ENCODE results near the gene SIMC1.

Gene SIMC1

DNA sequence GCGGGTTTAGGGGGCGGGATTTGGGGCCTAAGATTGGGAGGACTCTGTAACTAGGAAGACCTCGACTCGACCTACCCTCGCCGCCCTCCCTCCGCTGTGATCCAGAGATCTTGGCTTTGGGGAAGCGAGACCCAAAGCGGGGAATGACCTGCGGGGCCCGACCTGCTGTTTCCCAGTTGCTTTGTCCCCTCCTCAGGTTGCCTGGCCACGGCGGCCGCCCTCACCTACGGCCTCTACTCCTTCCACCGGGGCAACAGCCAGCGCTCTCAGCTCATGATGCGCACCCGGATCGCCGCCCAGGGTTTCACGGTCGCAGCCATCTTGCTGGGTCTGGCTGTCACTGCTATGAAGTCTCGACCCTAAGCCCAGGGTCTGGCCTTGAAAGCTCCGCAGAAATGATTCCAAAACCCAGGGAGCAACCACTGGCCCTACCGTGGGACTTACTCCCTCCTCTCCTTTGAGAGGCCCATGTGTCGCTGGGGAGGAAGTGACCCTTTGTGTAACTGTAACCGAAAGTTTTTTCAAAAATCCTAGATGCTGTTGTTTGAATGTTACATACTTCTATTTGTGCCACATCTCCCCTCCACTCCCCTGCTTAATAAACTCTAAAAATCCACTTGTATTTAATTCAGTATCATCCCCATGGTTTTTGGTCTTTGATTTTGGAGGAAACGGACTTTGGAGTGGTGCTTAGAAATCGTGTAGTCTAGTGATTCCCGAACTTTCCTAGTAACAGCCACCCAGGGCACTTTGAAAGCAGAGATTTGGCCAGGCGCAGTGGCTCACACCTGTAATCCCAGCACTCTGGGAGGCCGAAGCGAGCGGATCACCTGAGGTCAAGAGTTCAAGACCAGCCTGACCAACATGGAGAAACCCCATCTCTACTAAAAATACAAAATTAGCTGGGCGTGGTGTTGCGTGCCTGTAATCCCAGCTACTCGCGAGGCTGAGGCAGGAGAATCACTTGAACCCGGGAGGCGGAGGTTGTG, 151.2 kb downstream of the SIMC1 start:
- DNase-seq: no peak

DNA sequence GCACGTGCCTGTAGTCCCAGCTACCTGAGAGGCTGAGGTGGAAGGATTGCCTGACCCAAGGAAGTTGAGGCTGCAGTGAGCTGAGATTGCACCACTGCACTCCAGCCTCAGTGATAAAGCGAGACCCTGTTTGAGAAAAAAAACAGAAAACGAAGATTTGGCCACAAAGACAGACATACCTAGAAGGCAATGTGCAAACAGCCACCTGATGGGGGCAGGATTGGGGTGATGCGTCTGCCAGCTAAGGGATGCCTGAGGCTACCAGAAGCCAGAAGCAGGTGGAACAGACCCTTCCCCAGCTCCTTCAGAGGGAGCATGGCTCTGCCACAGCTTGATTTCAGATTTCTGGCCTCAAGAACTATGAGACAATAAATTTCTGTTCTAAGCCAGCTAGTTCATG, 153.3 kb downstream of the SIMC1 start:
- DNase-seq: no peak

DNA sequence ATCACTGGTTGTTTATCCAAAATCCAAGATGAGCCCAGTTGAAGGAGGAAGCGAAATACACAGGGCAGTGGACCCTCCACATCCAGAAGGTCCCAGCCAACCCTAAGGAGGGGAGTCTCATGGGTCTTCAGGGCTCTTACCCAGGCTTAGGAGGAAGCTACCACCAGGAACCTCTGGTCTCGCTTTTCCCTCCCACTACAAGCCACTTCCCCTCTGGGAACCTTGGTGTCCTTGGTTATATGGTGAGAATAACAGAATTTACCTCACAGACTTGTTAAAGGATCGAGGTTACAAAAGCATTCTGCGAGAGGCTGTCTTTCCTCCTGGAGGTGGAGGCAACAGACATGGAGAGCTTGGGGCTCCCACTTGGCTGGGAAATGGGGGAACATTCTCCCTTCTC, 153.8 kb downstream of the SIMC1 start:
- no peak for DNase-seq

DNA sequence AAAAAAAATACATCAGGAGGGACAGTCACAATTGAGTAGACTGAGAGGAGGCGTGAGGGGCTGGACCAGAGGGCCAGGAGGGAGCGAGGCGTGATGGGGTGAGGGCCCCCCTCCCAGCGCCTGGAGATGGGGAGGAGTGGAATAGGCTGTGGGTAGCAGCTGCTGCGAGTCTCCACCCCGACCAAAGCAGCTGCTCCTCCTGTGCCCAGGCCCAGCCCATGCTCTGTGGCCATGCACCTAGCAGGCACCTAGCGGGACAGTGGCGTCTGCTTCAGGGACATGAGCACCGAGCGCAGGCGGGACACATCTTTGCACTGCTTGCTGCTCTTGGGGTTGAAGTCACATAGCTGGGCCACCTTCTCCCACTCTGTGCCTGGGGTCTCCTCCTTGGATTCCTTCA, 154.3 kb downstream of the SIMC1 start:
- no peak for DNase-seq

DNA sequence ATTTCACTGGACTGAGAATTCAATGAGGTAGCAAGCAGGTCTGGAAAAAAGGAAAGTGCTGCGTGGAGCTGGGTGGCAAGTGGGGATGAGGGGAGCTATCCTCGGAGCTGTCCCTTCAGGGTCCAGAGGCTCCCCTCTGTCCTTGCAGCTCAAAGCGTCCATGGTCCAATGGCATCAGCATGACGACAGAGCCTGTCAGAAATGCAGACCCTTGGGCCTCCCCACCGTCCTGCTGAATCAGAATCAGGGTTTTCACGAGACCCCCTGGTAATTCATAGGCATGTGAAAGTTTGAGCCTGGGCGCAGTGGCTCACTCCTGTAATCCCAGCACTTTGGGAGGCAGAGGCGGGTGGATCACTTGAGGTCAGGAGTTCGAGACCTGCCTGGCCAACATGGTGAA, 155.9 kb downstream of the SIMC1 start:
- no peak for DNase-seq

DNA sequence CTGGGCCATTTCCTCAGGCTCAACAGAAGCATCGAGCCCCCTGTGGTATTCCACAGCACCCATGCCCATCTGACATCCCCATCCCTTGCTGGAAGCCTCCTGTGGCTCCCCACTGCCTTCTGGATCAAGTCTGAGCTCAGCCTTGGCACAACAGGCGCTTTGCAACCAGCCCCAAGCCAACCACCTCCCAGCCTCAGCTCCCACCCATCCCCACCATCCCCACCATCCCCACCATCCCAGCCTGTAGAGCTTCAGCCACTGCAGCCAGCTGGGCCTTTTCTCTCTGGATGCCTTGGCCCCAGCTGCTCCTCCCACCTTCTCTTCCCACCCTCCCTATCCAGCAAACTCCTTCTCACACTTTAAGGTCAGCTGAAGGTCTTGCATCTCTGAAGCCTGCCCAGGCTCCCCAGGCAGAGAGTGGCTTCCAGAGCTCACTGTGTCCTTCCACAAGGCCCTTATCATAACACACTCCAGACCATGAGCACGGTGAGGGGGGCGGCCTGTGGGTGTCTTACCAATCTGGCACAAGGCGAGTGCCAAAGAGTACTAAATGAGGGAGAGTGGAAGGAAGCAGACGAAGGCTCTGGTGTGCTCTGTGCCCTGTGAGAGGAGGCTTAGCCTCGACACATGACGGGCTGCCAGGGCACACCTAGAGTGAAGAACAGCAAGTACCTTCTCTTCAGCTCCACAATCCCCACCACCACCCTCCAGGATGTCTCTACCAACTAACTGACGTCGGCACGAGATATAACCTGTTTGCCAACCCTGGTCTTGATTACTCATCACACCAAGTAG, 156.9 kb downstream of the SIMC1 start:
- no peak for DNase-seq

Measured in fibroblast of upper back skin (primary cell).